Activated CD4-positive, alpha-beta T cell treated with anti-CD3 and anti-CD28 coated beads for 48 hours (primary cell): ENCODE results near the gene PLEKHG2.
A peak's percentile ranks its signal among the peaks of the same experiment; 100 is the strongest.

Experiments
- DNase-seq: peaks from one replicate; pipeline ENCODE4 v3.0.0-alpha.2; 2020

The PLEKHG2 gene

DNA sequence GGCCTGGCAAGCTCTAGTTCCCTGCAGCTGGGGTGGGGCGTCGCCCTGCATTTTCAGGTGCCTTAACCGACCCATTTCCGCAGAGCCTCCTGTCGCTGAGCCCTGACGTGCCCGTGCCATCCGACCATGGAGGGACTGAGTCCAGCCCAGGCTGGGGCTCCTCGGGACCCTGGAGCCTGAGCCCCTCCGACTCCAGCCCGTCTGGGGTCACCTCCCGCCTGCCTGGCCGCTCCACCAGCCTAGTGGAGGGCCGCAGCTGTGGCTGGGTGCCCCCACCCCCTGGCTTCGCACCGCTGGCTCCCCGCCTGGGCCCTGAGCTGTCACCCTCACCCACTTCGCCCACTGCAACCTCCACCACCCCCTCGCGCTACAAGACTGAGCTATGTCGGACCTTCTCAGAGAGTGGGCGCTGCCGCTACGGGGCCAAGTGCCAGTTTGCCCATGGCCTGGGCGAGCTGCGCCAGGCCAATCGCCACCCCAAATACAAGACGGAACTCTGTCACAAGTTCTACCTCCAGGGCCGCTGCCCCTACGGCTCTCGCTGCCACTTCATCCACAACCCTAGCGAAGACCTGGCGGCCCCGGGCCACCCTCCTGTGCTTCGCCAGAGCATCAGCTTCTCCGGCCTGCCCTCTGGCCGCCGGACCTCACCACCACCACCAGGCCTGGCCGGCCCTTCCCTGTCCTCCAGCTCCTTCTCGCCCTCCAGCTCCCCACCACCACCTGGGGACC lies 4.6 kb upstream of the PLEKHG2 start:
- peak; percentile 72 for DNase-seq

DNA sequence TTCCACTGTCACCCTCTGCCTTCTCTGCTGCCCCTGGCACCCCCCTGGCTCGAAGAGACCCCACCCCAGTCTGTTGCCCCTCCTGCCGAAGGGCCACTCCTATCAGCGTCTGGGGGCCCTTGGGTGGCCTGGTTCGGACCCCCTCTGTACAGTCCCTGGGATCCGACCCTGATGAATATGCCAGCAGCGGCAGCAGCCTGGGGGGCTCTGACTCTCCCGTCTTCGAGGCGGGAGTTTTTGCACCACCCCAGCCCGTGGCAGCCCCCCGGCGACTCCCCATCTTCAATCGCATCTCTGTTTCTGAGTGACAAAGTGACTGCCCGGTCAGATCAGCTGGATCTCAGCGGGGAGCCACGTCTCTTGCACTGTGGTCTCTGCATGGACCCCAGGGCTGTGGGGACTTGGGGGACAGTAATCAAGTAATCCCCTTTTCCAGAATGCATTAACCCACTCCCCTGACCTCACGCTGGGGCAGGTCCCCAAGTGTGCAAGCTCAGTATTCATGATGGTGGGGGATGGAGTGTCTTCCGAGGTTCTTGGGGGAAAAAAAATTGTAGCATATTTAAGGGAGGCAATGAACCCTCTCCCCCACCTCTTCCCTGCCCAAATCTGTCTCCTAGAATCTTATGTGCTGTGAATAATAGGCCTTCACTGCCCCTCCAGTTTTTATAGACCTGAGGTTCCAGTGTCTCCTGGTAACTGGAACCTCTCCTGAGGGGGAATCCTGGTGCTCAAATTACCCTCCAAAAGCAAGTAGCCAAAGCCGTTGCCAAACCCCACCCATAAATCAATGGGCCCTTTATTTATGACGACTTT lies 3.9 kb upstream of the PLEKHG2 start:
- no peak for DNase-seq

- peak; percentile 88 for DNase-seq
Measured at GRCh38 chr19:39409208-39410016, 3.1 kb upstream of the PLEKHG2 start.

GRCh38 chr19:39410017-39410830 lies 2.2 kb upstream of the PLEKHG2 start:
- peak; percentile 73 for DNase-seq

- no peak for DNase-seq
Measured at GRCh38 chr19:39410831-39411080, 1.7 kb upstream of the PLEKHG2 start.

DNA sequence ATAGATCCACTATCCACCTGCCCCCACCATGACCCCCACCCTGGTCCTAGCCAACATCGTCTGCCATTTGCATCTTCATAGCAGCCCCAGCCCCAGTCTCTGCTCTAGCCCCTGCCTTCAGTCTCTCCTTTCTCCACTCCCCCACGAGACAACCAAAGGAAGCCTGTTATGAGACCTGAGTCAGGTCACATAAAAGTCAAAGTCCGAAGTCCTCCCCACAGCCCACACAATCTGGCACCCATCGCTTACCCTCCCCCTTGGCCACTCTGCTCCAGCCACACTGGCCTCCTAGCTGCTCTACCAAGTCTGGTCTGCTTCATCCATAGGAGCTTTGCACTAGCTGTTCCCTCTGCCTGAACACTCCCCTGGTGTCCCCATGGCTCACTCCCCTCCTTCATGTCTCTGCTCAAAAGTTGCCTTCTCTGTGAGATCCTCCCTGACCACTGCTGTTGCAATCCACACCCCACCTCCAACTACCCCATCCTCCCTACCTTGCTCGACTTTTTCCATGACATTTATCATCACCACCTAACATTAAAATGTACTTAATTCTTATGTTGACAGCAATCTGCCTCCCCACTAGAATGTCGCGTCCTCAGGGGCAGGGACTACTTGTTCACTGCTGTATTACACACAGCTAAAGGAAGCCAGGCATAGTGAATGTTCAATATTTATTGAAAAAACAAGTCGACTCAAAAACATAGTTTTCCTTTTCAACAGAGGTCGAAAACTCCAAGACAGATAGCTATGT lies 1.2 kb upstream of the PLEKHG2 start:
- DNase-seq: no peak

DNA sequence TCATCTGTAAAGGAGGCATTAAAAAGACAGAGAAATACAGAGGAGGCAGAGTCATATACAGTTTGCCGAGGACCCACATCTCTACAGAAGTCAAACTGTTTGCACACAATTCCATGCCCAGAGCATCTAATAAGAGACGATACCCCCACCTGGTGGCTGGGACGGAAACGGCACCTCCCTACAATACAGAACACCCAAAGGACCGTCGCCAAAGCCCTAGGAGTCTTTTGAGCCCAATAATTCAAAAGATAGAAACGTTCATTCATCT lies 703 bp upstream of the PLEKHG2 start:
- peak; percentile 95 for DNase-seq

DNA sequence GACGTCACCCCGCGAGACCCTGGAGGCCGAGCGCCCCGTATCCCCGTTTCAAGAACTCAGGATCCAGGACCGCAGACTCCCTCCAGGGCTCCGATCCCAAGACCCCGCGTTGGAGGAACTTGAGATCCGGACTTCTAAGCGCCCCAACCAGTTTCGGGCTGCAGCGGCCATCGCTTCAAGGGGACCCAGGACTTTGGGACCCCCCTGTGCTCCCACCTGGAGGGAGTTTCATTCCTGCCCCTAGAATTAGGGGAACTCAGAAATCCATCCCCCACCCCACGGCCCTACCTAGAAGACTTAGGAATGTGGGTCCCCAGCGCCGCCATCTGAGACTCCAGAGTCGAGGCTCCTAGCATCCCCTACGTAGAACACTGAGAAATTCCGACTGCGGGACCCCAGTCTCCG lies 400 bp downstream of the PLEKHG2 start:
- DNase-seq: no peak

GRCh38 chr19:39413272-39413910 lies 922 bp downstream of the PLEKHG2 start:
- DNase-seq: peak; percentile 31

DNA sequence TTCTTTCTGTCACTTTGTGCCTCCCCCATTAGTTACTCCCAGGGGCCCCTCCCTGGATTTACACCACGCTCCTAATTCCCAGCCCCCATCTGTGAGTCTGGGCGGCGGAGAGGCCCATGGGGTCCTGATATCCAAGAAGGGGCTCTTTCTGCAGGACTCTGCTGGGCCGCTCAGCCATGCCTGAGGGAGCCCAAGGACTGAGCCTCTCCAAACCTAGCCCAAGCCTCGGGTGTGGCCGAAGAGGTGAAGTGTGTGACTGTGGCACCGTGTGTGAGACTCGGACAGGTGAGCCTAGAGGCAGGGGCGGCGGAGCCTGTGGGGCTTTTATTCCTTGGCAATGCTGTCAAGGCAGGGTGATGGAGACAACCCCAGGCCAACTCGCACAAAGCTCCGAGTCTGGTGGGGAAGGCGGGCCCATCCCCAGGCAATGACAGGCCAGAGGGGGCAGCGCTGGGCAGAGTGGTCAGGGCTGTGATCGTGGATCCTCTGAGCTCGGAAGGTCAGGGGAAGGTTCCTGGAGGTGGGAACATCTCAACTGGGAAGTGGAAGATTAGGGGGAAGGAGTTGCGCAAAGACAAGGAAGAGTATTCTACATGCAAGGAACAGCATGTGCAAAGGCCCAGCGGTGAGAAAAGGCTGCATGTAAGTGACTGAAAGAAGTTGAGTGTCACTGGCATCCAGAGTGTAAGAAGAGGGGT lies 1.6 kb downstream of the PLEKHG2 start:
- no peak for DNase-seq

- no peak for DNase-seq
Measured at GRCh38 chr19:39415111-39416046, 2.9 kb downstream of the PLEKHG2 start.

GRCh38 chr19:39416152-39417120 lies 4.0 kb downstream of the PLEKHG2 start:
- DNase-seq: no peak

DNA sequence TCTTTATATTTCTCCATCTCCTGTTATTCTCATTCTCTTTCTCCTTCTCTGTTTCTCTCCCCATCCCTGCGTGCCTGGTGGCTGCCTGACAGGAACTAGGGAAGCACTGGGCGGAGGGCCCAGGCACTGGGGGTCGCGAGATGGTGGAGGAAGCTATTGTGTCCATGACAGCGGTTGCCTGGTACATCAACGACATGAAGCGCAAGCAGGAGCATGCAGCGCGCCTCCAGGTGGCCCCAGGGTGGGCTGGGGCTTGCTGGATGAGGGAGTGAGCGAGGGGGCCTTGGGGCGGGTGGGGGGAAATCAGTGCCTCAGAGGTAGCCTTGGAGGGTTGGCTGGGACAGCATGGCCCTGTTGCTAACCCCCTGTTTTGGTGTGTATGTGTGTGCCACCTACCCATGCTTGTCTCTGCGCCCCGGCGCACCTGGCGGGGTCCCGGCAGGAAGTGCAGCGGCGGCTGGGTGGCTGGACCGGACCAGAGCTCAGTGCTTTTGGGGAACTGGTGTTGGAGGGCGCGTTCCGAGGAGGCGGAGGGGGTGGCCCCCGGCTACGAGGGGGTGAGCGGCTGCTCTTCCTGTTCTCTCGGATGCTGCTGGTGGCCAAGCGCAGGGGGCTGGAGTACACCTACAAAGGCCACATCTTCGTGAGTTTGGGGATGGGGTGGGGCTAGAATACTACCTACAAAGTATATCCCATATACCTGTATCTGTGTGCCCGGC lies 5.2 kb downstream of the PLEKHG2 start:
- DNase-seq: no peak

DNA sequence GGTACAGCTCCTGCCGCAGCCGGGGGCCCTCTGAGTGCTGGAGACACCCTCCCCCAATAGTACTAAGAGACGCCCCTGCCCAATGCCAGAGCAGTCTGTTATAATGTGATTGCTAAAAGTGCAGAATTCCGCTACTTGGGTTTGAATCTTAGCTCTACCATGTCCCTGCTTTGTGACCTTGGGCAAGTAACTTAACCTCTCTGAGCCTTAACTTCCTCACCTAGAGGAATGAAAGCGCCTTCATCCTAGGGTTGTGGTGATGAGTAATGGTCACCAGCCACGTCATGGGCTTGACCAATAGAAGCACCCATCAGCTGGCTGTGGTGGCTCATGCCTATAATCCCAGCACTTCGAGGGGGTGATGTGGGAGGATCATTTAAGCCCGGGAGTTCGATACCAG lies 6.5 kb downstream of the PLEKHG2 start:
- DNase-seq: no peak

- no peak for DNase-seq
Measured at GRCh38 chr19:39420769-39421168, 8.3 kb downstream of the PLEKHG2 start.

GRCh38 chr19:39422020-39422419 lies 9.6 kb downstream of the PLEKHG2 start:
- DNase-seq: no peak

DNA sequence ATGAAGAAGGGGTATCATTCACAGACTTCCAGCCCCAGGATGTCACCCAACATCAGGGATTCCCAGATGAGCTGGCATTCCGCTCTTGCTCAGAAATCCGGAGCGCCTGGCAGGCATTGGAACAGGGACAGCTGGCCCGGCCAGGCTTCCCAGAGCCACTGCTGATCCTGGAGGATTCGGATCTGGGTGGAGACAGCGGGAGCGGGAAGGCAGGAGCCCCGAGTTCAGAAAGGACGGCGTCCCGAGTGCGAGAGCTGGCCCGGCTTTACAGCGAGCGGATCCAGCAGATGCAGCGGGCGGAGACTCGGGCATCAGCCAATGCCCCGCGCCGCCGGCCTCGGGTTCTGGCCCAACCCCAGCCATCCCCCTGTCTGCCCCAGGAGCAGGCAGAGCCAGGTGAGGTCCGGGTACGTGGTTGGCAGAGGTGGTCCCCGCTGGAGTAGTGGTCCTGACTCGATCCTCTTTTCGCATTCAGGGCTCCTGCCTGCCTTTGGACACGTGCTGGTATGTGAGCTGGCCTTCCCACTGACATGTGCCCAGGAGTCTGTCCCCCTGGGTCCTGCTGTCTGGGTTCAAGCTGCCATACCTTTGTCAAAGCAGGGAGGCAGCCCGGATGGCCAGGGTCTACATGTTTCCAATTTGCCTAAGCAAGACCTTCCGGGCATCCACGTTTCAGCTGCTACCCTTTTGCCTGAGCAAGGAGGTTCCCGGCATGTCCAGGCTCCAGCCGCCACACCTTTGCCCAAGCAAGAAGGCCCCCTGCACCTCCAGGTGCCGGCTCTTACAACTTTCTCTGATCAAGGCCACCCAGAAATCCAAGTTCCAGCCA lies 11.0 kb downstream of the PLEKHG2 start:
- no peak for DNase-seq
